WTC11 (cell line): ENCODE measurements around the gene PKP1.

ENCODE experiments used
- IRF1 ChIP-seq: sonication (generic); formaldehyde crosslinking; IDR thresholded peaks from 2 replicates; pipeline ENCODE4 v1.8.0; 2023; ENCODE audit warnings: missing genetic modification reagents
- RELA ChIP-seq: sonication (generic); formaldehyde crosslinking; IDR thresholded peaks from 2 replicates; pipeline ENCODE4 v1.8.1; 2022; ENCODE audit warnings: missing genetic modification reagents, mild to moderate bottlenecking, borderline replicate concordance
- TF ChIP-seq, protein P1 (sequence below): fragments of 200-600 bp; IDR thresholded peaks from 2 replicates; pipeline ENCODE4 v1.8.0; 2022; ENCODE audit warnings: antibody characterized with exemption
- TF ChIP-seq, protein P2 (sequence below): sonication (generic); formaldehyde crosslinking; IDR thresholded peaks from 2 replicates; pipeline ENCODE4 v1.8.0; 2022; ENCODE audit warnings: missing genetic modification reagents
- TF ChIP-seq, protein P3 (sequence below): sonication (generic); formaldehyde crosslinking; IDR thresholded peaks from 2 replicates; pipeline ENCODE4 v1.8.1; 2022; ENCODE audit warnings: low read depth, missing genetic modification reagents, borderline replicate concordance

DNA sequence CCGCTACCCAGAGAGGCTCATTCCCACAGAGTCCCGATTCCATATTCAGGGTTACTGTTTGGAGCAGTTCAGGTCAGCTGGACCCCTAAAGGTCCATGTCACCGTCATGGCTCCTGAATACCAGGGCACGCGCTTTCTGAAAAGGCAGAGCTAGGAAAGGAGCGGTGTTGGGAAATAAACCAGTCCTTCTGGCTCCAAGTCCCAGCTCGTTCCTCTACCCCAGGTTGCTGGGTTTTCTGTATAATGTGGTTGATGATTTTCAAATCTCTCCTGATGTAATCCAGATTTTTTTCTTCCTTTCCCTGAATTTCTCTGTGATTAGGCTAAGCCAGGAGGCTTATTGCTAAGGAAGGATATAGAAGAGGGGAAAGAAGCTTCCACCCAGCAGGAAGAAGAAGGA lies 14.0 kb upstream of the PKP1 start:
- TF ChIP-seq, protein P1, sequence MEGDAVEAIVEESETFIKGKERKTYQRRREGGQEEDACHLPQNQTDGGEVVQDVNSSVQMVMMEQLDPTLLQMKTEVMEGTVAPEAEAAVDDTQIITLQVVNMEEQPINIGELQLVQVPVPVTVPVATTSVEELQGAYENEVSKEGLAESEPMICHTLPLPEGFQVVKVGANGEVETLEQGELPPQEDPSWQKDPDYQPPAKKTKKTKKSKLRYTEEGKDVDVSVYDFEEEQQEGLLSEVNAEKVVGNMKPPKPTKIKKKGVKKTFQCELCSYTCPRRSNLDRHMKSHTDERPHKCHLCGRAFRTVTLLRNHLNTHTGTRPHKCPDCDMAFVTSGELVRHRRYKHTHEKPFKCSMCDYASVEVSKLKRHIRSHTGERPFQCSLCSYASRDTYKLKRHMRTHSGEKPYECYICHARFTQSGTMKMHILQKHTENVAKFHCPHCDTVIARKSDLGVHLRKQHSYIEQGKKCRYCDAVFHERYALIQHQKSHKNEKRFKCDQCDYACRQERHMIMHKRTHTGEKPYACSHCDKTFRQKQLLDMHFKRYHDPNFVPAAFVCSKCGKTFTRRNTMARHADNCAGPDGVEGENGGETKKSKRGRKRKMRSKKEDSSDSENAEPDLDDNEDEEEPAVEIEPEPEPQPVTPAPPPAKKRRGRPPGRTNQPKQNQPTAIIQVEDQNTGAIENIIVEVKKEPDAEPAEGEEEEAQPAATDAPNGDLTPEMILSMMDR: no peak
- TF ChIP-seq, protein P2, sequence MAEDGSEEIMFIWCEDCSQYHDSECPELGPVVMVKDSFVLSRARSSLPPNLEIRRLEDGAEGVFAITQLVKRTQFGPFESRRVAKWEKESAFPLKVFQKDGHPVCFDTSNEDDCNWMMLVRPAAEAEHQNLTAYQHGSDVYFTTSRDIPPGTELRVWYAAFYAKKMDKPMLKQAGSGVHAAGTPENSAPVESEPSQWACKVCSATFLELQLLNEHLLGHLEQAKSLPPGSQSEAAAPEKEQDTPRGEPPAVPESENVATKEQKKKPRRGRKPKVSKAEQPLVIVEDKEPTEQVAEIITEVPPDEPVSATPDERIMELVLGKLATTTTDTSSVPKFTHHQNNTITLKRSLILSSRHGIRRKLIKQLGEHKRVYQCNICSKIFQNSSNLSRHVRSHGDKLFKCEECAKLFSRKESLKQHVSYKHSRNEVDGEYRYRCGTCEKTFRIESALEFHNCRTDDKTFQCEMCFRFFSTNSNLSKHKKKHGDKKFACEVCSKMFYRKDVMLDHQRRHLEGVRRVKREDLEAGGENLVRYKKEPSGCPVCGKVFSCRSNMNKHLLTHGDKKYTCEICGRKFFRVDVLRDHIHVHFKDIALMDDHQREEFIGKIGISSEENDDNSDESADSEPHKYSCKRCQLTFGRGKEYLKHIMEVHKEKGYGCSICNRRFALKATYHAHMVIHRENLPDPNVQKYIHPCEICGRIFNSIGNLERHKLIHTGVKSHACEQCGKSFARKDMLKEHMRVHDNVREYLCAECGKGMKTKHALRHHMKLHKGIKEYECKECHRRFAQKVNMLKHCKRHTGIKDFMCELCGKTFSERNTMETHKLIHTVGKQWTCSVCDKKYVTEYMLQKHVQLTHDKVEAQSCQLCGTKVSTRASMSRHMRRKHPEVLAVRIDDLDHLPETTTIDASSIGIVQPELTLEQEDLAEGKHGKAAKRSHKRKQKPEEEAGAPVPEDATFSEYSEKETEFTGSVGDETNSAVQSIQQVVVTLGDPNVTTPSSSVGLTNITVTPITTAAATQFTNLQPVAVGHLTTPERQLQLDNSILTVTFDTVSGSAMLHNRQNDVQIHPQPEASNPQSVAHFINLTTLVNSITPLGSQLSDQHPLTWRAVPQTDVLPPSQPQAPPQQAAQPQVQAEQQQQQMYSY (CRISPR knock-in tag): no peak
- TF ChIP-seq, protein P3, sequence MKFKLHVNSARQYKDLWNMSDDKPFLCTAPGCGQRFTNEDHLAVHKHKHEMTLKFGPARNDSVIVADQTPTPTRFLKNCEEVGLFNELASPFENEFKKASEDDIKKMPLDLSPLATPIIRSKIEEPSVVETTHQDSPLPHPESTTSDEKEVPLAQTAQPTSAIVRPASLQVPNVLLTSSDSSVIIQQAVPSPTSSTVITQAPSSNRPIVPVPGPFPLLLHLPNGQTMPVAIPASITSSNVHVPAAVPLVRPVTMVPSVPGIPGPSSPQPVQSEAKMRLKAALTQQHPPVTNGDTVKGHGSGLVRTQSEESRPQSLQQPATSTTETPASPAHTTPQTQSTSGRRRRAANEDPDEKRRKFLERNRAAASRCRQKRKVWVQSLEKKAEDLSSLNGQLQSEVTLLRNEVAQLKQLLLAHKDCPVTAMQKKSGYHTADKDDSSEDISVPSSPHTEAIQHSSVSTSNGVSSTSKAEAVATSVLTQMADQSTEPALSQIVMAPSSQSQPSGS (CRISPR knock-in tag): no peak
- TF ChIP-seq IRF1 (CRISPR knock-in tag): no peak
- no peak for TF ChIP-seq RELA (CRISPR knock-in tag)
